ENCODE measurements around the gene PPP6R1. TPM values are rescaled to one million over a fixed set of nuclear protein-coding genes. Genes with fewer than 3 reads are reported as not detected.

The PPP6R1 gene
- total RNA-seq, 2 donors from 2014 or later = 56.6 to 59.5 TPM

DNA sequence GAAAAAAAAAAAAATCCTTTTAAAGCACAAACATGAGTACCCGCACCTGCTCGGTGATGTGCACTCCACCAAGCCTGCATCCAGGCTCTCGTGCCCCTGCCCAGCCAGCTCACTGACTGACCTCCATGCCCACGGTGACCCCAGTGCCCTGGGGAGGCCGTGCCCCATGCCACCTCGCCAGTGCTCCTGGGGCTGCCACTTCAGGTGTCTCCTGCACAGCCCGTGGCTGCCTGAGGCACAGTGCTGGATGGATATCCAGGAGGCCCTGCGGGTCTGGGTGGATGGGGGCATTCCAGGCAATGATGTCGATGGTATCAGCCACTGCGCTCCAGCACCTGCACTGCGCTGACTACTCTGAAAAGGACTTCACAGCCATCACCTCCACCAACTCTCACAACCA lies 9.0 kb downstream of the PPP6R1 start:
- intact Hi-C loops (cut with DNase I, micrococcal nuclease) = no loop called here
- ATAC-seq (no peak), DNase-seq (no peak)

DNA sequence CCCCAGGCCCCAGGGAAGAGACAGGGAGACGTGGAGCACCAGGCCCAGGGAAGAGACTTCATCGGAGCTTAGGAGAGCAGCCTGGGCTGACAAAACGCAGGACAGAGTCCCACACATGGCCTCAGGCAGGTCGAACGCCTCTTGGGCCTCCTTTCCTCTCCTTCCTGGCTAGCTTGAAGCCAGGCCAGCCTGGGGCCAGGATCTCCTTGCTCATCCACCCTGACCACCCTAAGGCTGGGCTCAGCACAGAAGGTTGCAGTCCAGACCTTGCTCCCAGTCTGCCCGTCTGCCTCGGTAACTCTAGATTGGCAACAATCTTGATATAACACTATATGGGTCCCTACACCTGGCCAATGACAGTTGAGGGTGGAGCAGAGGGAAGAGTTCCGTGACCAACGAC lies 10.1 kb downstream of the PPP6R1 start:
- intact Hi-C loops (cut with DNase I, micrococcal nuclease) = no loop called here
- DNase-seq (no peak), ATAC-seq (no peak)

DNA sequence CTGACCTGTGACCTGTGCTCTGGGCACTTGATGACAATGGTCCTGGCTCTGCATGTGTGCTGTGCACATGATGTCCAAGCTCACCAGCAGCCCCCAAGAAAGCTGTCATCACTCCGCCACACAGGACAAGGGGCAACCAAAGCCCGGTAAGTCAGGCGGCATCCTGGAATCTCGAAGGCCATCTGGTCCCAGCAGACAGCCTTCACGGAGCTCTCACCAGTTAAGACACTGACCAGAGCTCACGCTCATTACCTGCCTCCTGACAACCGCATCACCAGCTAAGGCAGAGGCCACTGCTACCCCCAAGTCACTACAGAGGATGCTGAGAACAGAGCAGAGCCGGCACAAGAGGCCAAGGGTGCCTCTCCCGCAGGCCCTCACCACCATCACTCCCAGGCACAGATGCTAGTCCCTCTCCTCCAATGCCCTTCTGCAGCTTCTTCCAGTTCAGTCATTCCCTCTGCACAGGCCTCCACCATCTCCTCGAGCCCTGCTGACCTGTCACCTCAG lies 10.6 kb downstream of the PPP6R1 start:
- intact Hi-C loops (cut with DNase I, micrococcal nuclease) = no loop called here
- no peak for ATAC-seq
- DNase-seq = no peak

DNA sequence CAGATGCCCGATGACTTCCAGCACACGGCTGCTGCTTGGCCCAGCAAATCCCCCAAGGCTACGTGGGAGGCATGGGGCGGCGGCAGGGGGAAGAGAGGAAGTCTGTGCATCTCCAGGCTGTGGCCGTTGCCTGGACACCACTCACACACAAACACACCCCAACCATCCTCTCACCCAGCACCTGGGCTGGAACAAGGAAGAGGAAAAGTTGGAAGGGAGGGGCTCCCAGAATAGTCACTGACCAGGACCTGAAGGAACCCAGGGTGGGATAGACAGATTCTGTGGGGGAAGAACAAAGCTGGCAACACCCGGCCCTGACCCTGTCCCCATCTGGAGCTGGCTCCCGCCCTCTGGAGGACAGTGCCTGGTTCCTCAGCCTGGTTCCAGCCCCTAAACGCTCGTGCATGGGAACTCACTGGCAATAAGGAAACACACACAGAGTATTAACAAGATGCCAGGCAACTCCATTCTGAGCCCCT lies 11.2 kb downstream of the PPP6R1 start:
- peak; percentile 50 to 77 for DNase-seq
- ATAC-seq = peak; percentile 84
- intact Hi-C loops (cut with DNase I, micrococcal nuclease) = no loop called here

DNA sequence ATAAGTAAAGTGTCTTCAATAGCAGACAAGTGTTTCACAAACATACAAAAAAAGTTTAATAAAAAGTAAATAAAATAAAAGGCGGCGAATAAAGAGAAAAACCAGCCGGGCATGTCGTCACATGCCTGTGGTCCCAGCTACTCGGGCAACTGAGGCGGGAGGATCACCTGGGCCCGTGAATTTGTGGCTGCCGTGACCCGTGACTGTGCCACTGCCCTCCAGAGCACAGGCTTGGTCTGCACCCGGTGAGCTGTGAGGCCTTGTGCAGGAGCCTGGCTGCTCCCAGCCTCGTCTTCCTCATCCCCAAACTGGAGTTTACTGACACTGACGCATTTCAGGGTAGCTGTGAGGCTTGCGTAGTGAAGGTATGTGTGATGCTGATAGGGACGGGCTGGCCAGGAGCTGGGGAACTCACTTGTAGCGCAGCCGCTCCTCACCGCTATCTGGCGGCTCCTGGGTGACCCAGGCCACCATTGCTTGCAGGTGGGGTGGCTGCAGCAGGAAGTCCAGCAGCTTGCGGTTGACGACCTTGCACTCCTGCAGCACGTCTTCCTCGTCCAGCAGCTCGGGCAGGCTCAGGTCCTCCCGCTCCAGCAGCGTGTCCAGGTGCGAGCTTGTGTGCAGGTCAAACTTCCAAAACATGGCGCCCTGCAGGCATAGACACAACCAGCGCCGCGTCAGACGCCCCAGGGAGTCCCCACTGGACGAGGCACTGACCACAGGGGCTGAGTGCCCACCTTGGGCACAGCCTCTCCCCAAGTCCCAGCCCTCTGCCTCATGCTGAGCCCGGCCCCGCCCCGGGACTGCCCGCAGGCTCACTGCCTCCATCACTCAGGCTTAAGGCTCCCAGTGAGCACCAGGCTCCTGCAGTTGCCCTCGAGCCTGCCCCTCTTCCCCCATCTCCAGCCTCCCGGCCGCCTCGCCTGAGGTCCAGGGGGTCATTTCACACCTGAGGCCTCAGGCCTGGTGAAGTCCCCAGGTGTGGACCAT lies 12.1 kb downstream of the PPP6R1 start:
- ATAC-seq (no peak), DNase-seq (no peak)
- intact Hi-C loops (cut with DNase I, micrococcal nuclease) = no loop called here

DNA sequence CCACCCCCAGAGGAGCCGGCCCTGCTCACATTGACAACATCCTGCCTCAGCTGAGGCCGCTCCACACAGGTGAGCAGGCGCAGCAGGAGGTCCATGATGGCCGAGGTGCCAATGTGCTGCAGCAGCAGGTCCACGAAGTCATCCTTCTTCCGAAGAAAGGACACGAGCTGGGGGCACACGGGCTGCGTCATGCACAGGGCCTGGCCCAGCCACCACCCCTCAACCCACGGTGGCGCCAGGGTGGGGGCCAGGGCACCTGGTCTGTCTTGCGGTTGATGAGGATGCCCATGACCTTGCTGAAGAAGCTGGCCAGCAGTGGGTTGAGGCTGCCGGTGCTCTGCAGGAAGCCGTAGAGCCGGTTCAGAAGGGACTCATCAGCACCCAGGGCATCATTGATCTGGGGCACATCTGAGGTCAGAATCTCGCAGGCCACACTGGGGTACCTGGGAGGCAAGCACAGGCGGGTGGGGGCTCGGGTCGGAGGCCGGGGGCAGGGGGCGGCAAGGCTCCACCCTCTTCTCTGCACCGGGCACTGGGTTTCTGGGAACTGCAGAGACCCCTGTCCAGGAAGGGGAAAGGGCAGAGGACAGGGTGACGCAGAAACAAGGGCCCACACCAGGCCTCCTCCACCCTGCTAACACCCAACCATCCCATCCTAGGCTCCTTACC lies 13.4 kb downstream of the PPP6R1 start:
- intact Hi-C loops (cut with DNase I, micrococcal nuclease) = no loop called here
- no peak for ATAC-seq
- DNase-seq = no peak

DNA sequence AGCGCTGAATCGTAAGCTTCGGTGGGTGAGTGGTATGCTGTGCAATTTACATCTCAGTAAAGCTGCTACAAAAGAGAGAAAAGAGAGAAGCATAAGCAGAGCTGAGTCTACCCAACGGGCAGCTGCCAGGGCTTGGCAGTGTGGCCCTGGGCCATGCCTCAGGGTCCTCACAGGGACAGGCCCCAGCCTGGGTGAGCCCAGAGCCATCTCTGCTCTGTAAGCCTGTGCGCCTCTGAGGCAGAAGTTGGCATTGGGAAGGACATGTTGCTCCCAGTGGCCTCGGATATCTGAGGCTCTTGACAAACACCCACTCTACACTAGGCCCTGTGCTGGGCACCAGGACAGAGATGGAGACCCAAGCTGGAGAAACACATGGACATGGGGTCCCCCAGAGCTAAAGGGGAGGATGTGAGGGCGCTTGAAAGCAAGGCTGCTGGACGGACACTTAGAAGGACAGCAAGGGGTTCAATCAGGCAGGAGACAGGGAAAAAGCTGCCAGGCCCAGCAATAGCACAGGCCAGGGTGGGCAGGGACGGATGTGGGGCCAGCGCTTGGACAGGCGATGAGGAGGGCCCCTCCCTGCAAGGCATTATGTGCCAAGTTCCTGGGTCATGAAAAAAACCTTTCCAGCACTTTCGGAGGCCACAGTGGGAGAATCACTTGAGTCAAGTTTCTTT lies 14.7 kb downstream of the PPP6R1 start:
- no peak for ATAC-seq
- intact Hi-C loops (cut with DNase I, micrococcal nuclease) = no loop called here
- no peak for DNase-seq

DNA sequence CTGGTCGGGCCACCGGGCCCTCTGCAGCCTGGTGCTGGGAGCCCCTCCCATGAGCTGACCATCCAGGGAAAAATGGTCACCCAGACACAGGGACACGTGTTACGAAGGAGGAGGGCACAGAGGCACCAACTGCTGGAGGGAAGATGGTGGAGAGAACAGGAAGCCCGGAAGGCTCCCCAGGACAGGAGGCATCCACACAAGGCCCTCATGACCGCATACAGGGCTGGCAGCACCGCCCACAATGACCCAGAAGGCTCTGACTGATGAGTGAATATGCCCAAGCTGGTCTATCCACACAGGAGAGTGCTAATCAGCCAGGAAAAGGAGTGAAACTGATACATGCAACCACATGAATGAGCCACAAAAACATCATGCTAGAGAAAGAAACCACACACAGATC lies 16.3 kb downstream of the PPP6R1 start:
- intact Hi-C loops (cut with DNase I, micrococcal nuclease) = no loop called here
- DNase-seq (no peak), ATAC-seq (no peak)

DNA sequence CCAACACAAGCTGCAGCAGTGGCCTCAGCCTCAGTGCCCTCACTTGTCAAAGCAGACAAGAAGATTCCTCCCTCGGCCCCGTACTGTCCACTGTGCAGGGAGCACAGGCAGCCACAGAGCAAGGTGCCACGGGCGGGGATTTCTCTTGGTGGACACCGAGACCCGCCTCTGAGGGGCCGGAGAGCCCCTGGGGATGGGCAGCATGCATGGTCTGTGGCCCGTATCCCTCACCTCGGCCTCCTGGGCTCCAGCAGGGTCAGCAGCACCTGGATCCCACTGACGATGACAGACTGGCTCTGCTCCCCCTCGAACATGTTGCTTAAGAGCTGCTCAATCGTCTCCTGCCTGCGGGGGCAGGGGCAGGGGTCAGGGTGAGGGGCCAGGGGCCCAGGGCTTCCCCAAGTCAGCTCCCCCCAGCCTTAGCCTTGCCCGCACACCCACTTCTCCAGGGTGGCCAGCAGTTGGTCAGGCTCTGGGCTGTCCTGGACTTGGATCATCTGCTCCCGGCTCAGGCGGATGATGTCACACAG lies 16.8 kb downstream of the PPP6R1 start:
- ATAC-seq (no peak), DNase-seq (no peak)
- intact Hi-C loops (cut with DNase I, micrococcal nuclease) = no loop called here

DNA sequence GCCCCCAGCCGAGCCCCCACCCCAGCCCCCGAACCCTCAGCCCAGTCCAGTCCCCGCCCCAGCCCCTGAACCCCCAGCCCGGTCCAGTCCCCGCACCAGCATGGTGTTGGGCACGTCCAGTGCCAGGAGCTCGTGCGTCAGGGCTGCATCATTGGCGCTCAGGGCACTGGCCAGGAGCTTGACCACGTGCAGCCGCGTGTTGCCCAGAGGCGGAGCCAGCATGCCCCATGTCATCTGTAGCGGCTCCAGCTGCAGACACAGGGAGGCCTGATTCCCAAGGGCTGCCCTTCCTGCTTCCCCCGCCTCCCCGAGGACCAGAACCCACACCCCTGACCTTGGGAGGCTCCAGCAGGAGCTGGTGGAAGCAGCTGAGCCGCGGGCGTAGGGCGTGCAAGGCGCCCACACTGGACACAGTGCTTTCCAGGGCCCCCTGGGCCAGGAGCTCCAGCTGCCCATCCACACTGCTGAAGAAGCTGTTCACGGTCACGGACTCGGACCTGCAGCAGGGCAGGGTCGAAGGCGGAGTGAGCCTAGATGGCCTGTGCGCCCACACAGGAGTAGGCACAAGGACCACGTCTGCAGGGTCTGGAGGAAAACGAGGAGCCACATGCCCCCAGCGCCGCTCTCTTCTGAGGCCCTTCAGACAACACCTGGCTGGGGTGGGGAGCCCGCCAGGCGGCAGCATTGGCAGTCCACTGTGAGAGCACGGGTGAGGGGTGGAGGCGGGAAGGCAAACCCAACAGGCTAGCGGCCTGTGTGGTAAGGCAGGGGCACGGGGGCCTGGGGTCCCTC lies 17.5 kb downstream of the PPP6R1 start:
- intact Hi-C loops (cut with DNase I, micrococcal nuclease) = no loop called here
- DNase-seq = no peak

DNA sequence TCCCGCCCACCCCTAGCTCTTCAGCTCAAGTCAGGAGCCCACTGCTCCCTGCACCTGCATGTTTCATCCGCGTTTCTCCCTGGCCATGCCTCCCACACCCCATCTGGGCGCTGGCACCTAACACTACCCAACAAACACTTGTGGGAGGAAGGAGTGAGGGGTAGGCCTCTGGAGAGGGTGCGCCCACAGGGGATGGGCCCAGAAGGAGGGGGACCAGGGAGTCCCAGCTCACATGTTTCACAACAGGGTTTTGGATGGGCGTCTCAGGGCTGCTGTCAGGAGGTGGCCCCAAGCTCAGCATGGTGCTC lies 18.1 kb downstream of the PPP6R1 start:
- intact Hi-C loops (cut with DNase I, micrococcal nuclease) = no loop called here
- DNase-seq (no peak), ATAC-seq (no peak)

More for the DNA sequence above, 17.5 kb downstream of the PPP6R1 start:
- peak; percentile 6 for ATAC-seq

DNA sequence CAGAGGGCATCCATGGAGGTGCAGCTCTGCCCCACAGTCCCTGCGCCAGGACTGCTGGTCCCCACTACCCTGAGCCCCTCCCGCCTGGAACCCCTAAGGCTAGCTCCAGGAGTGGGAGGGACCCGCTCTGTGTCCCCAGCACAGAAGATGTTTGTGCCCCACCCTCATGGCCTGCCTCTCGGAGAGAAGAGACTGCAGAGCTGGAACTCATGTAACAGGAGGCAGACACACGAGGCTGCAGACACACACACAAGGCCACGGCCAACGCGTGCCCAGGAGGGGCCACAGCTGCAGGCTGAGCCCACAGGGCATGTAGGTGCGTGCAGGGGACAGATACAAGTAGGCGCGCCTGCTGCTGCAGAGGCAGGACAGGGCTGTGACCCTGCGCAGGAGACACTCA lies 19.8 kb downstream of the PPP6R1 start:
- intact Hi-C loops (cut with DNase I, micrococcal nuclease) = no loop called here
- DNase-seq = no peak
- ATAC-seq = no peak

DNA sequence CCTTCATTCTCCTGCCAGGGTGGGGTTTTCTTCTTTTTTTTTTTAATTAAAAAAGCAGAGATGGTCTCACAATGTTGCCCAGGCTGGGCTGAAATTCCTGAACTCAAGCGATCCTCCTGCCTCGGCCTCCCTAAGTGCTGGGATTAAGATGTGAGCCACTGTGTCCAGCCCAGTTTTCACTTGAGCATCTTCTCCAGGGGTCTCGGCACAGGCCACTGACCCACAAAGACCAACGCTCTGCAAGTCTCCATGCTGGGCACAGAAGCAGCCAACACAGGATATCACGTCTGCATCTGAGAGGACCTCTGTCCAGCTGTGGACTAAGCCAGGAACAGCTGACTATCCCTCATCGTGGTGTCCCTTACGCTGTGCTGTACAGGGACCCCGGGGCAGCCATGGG lies 20.8 kb downstream of the PPP6R1 start:
- intact Hi-C loops (cut with DNase I, micrococcal nuclease) = no loop called here
- no peak for ATAC-seq
- DNase-seq = no peak

DNA sequence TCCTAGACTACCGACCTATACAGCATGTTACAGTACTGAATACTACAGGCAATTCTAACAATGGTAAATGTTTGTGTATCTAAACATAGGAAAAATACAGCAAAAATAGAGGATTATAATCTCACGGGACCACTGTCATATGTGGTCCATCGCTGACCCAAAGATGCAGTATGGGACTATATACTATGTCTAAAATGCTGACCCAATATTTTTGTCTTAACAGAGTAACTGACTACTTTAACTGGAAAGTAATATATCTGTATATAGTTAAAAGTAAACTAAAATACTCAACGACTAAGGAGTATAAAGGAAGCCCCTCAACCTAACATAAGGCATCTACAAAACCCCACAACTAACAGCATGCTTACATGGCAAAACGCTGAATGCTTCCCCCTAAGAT lies 25.8 kb downstream of the PPP6R1 start:
- intact Hi-C loops (cut with DNase I, micrococcal nuclease) = no loop called here
- ATAC-seq (no peak), DNase-seq (no peak)

DNA sequence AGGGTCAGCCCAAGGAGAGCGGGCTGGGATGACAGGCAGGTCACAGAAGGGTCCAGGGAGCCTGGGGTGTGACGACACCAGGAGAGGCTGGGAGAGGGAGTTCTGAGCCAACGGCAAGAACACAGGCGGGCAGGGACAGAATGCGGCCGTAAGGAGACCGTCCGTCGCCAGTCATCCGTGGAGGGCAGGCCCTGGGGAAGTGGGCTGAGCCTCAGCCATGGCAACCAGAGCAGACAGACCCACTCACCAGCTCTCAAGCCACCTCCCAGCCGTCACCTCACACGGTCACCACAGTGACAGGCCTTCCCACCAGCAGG lies 26.6 kb downstream of the PPP6R1 start:
- ATAC-seq = no peak
- intact Hi-C loops (cut with DNase I, micrococcal nuclease) = no loop called here
- no peak for DNase-seq

DNA sequence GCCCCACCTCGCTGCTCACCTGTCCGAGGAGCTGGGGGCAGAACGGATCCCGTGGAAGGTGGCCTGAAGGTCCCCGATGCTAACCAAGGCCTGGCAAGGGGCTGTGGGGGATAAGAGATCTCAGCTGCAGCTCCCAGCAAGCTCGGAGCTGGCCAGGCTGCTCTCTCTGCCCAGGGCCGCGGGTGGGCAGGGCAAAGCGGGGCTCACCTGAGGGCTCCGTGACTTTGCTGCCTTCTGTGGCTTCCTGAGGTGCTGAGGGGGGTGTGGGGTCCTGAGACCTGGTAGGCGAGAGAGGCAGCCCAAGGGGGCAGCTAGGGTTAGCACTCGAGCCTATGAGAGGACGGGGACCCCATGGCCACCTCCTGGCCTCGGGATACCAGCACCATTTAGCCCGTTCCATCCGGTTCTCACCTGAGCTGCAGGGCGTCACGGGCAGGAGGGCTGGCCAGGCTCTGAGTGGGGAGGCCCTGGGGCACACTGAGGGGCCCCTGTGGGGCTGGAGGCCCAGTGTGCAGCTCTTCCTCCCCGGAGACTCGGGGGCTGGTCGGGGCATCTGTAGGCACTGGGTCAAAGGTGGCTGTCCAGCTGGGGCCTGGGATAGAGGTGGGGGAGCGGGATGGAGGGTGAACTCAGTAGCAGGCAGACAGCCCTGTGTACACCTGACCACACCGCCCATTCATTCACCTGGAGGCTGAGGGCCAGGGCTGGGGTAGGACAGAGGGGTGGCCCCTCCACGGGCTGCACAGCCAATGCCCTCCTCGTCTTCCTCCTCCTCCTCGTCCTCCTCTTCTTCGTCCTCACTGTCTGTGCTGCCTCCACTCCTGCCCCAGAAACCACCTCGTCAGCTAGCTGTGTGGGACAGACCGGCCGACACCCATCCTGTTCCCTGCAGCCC lies 27.2 kb downstream of the PPP6R1 start:
- DNase-seq (no peak), ATAC-seq (no peak)
- intact Hi-C loops (cut with DNase I, micrococcal nuclease) = no loop called here

DNA sequence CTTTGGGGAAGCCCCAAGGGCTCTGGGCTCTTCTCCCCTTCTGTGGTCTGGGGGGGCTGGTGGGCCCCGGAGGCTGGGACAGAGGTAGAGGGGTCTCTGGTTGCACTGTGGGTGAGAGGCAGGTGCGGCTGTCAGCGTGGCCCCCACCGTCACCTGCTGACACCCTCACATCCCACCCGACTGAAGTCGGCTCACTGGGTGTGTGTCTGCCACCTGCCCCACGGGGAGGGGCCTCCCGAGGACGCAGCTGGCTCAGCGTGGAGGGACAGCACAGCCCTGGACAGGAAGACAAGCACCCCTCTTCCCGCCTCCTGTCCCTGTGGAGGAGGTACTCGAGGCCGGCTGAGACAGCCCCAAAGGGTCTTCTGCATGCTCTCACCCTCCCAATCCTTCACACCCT lies 28.0 kb downstream of the PPP6R1 start:
- ATAC-seq (no peak), DNase-seq (no peak)
- intact Hi-C loops (cut with DNase I, micrococcal nuclease) = no loop called here

DNA sequence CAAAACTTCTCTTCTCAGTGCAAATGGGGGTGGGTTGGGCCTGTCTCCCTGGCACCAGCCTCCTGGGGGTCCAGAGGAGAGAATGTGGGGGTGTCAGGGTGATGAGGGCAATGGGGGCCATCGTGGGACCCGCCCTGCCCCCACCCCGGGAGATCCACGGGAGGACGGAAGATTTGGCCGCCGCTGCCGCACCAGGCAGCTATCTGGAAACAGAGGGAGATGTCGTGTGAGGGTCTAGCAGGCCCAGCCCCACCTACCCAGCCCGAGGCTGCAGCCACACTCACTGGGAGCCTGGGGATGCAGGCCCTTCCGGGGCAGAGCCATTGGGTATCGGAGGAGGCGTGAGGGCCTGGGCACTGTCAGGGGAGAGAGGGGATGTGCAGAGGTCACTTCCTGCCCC lies 28.5 kb downstream of the PPP6R1 start:
- ATAC-seq = no peak
- intact Hi-C loops (cut with DNase I, micrococcal nuclease) = no loop called here

More for the DNA sequence above, 28.5 kb downstream of the PPP6R1 start:
- DNase-seq = no peak
